Type B pancreatic cell (in vitro differentiated cells): ENCODE data around the gene GTF2H1. TPM values are rescaled to one million over a fixed set of nuclear protein-coding genes. Genes with fewer than 3 reads are reported as not detected.

ENCODE experiments used
- DNase-seq: peaks from one replicate; pipeline ENCODE4 v3.0.0; 2021; ENCODE audit warnings: mixed read lengths; ENCODE audit not compliant: unreplicated experiment; ENCODE audit errors: extremely low spot score
- H3K27ac Mint-ChIP-seq: 2 replicates; pipeline ENCODE4 v1.8.0; 2021; ENCODE audit warnings: mild to moderate bottlenecking, mixed read lengths
- H3K27me3 Mint-ChIP-seq: 2 replicates; pipeline ENCODE4 v1.8.0; 2021; ENCODE audit warnings: mixed read lengths
- H3K36me3 Mint-ChIP-seq: 2 replicates; pipeline ENCODE4 v1.8.0; 2021; ENCODE audit warnings: mixed read lengths
- H3K4me1 Mint-ChIP-seq: one replicate; pipeline ENCODE4 v1.8.0; 2021; ENCODE audit warnings: mixed read lengths; ENCODE audit not compliant: unreplicated experiment
- H3K4me3 Mint-ChIP-seq: 2 replicates; pipeline ENCODE4 v1.8.0; 2021; ENCODE audit warnings: mild to moderate bottlenecking, mixed read lengths
- H3K9me3 Mint-ChIP-seq: 2 replicates; pipeline ENCODE4 v1.8.0; 2021; ENCODE audit warnings: mixed read lengths
- total RNA-seq: library from RNA; stranded (reverse); gene quantifications from 2 replicates; pipeline ENCODE4 v1.2.1, GENCODE V29; 2021; ENCODE audit warnings: low replicate concordance
- TF ChIP-seq, protein P1 (sequence below): fragments of 200-600 bp; sonication (generic); conservative IDR thresholded peaks from 2 replicates; pipeline ENCODE4 v1.5.0; 2021; ENCODE audit warnings: antibody characterized with exemption, mild to moderate bottlenecking

Gene GTF2H1
- total RNA-seq, 1 donor from 2014 or later = 41.6 TPM

DNA sequence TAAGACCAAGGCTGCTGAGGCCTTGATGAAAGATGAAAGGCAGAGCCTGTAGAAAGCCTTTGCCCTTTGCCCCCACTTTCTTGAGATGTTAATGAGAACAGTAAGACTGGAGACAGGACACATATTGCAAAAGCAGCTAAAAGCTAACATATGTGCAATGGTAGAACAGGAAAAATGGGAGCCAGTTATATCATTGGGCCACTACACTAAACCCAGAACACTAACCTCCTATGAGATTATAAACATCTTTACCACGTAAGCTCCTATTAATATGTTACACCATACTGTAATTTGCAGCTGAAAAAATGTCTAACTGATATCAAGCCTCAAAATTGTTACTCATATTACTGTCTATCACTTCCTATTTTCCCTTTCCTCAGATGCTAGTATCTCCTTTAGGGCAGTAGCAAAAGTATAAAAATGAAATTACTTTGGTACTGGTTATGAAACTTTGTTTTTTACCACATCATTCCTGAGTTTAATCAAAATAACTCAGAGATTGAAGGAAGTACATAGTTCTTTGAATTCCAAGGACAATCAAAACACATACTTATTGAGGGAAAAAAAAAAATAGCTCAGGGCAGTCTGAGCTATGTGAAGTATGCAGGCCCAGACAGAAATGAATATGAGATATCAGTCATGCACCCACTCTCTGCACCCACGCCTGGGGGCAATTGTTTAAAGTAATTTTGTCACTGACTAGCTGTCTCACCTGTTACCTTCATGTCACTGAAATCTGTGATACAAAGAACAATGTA lies 9.5 kb upstream of the GTF2H1 start:
- Mint-ChIP-seq H3K4me3 (peak overlapping the region; percentile 6), H3K36me3 (peaks cover 22% of the 10 kb centered on the region)

DNA sequence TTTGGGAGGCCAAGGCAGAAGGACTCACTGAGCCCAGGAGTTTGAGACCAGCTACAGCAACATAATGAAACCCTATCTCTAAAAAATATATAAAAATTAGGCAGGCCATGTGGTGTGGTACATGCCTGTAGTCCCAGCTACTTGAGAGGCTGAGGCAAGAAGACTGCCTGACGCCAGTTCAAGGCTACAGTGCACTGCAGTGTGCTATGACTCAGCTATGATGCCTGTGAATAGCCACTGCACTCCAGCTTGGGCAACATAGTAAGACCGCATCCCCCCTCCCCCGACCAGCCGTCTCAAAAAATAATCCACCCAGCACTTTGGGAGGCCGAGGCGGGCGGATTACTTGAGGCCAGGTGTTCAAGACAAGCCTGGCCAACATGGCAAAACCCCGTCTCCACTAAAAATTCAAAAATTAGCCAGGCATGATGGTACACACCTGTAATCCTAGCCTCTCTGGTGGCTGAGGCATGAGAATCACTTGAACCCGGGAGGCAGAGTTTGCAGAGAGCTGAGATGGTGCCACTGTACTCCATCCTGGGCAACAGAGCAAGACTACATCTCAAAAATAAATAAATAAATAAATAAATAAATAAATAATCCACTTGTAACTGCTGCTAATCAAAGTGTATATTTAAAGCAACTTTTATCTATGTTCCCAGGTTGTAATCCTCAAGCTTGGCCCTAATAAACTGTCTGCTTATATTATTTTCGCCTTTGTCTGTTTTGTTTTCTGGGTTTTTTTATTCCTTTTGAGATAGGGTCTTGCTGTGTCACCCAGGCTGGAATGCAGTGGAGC lies 8.2 kb upstream of the GTF2H1 start:
- Mint-ChIP-seq H3K27ac (peak overlapping the region; percentile 44), H3K36me3 (peaks cover 17% of the 10 kb centered on the region), H3K4me3 (no peak overlapping the region), H3K9me3 (no peaks in the 10 kb centered on the region), H3K4me1 (peaks cover 13% of the 10 kb centered on the region), H3K27me3 (no peaks in the 10 kb centered on the region)
- TF ChIP-seq, protein P1, sequence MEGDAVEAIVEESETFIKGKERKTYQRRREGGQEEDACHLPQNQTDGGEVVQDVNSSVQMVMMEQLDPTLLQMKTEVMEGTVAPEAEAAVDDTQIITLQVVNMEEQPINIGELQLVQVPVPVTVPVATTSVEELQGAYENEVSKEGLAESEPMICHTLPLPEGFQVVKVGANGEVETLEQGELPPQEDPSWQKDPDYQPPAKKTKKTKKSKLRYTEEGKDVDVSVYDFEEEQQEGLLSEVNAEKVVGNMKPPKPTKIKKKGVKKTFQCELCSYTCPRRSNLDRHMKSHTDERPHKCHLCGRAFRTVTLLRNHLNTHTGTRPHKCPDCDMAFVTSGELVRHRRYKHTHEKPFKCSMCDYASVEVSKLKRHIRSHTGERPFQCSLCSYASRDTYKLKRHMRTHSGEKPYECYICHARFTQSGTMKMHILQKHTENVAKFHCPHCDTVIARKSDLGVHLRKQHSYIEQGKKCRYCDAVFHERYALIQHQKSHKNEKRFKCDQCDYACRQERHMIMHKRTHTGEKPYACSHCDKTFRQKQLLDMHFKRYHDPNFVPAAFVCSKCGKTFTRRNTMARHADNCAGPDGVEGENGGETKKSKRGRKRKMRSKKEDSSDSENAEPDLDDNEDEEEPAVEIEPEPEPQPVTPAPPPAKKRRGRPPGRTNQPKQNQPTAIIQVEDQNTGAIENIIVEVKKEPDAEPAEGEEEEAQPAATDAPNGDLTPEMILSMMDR = no peak
- no peak for DNase-seq

More for the DNA sequence above, 9.5 kb upstream of the GTF2H1 start:
- Mint-ChIP-seq H3K27ac (peak overlapping the region; percentile 84), H3K27me3 (no peaks in the 10 kb centered on the region), H3K4me1 (peaks cover 4% of the 10 kb centered on the region), H3K9me3 (no peaks in the 10 kb centered on the region)
- no peak for DNase-seq
- TF ChIP-seq, protein P1 = no peak

DNA sequence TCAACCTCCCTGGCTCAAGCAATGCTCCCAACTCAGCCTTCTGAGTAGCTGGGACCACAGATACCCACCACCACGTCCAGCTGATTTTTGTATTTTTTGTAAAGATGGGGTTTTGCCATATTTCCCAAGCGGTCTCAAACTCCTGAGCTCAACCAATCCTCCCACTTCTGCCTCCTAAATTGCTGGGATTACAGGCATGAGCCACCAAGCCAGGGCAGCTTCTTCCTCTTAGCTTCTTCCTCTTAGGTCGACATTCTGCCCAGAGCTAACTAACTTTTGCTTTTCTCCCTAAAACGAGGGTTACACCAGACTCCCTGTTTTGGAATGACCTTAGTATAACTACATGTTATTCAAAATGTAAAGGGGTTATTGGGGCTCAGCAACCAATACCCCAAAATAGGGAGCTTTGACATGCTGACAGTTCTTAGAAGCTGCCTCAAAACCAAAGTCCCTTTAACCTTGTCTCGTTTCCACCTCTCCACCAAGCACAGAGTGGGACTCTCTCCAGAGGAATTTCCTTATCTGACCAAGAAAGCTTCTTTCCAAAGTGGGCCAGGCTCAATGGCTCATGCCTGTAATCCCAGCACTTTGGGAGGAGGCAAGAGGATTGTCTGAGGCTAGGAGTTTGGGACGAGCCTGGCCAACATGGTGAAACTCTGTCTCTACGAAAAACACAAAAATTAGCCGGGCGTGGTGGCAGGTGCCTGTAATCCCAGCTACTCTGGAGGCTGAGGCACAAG lies 7.4 kb upstream of the GTF2H1 start:
- TF ChIP-seq, protein P1 = no peak
- DNase-seq = no peak
- H3K4me1 Mint-ChIP-seq = peaks cover 21% of the 10 kb centered on the region
- no peak overlapping the region for H3K4me3 Mint-ChIP-seq
- no peaks in the 10 kb centered on the region for H3K27me3 Mint-ChIP-seq
- H3K36me3 Mint-ChIP-seq = peaks cover 16% of the 10 kb centered on the region
- H3K9me3 Mint-ChIP-seq = no peaks in the 10 kb centered on the region
- peak overlapping the region; percentile 44 for H3K27ac Mint-ChIP-seq

DNA sequence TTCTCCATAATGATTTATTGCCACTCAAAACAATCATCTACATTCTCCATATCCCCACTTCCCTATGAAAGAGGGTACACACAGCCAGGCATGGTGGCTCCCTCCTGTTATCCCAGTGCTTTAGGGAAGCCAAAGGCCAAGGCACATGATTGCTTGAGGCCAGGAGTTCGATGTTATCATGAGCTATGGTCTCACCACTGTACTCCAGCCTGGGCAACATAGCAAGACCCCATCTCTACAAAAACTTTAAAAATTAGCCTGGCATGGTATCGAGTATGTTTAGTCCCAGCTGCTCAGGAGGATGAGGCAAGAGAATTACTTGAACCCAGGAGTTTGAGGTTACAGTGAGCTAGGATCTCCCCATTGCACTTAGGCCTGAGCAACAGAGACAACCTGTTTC lies 6.5 kb upstream of the GTF2H1 start:
- Mint-ChIP-seq H3K9me3 (no peaks in the 10 kb centered on the region), H3K27me3 (no peaks in the 10 kb centered on the region), H3K4me3 (no peak overlapping the region), H3K36me3 (peaks cover 12% of the 10 kb centered on the region), H3K4me1 (peaks cover 28% of the 10 kb centered on the region), H3K27ac (no peak overlapping the region)
- TF ChIP-seq, protein P1 = no peak
- DNase-seq = no peak

DNA sequence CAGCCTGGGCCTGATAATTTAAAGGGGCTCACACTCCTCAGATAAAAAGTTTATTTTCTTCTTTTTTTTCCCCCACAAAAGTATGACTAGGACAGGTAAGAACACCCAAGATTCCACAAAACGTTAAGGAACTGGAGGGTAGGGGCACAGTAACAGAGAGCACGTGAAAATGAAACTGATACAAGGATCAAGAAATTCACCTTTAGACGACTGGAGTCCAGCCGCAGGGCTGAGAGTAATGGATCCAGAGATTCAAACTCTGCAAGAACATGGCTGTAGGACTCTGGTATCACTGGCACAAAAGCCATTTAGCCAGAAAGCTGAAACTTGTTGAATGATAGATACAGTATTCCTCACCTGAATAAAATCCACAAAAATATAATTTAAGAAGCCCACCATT lies 4.8 kb upstream of the GTF2H1 start:
- Mint-ChIP-seq H3K27ac (no peak overlapping the region), H3K4me3 (no peak overlapping the region), H3K27me3 (no peaks in the 10 kb centered on the region), H3K36me3 (peaks cover 8% of the 10 kb centered on the region), H3K4me1 (peaks cover 30% of the 10 kb centered on the region), H3K9me3 (no peaks in the 10 kb centered on the region)
- TF ChIP-seq, protein P1 = no peak
- no peak for DNase-seq
